ENCODE results near the gene RGS6.

Gene RGS6

DNA sequence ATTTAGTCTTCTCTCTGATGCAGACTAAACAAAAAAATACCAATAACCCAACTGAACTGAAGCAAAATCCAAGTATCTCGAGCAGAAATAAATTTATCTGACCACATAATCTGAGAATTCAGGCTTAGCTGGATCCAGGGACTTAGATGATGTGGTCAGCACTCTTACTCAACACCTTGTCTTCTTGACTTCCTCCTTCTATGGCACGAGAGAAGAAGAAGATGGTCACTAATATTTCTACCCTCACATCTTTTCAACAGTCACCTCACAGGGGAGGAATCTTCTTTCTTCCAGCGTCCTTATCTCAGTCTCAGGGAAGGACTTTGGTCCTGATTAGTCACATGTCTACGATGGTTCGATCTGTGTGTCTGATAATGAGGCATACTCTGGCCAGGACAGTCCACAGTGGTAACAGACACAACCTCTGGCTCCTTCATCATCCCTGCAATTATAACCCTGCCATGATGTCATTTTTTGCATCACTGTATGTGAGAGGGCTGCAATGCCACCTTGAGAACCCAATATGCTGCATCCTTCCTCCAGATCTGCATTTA, 15.8 kb downstream of the RGS6 start:
- DNase-seq = no peak

DNA sequence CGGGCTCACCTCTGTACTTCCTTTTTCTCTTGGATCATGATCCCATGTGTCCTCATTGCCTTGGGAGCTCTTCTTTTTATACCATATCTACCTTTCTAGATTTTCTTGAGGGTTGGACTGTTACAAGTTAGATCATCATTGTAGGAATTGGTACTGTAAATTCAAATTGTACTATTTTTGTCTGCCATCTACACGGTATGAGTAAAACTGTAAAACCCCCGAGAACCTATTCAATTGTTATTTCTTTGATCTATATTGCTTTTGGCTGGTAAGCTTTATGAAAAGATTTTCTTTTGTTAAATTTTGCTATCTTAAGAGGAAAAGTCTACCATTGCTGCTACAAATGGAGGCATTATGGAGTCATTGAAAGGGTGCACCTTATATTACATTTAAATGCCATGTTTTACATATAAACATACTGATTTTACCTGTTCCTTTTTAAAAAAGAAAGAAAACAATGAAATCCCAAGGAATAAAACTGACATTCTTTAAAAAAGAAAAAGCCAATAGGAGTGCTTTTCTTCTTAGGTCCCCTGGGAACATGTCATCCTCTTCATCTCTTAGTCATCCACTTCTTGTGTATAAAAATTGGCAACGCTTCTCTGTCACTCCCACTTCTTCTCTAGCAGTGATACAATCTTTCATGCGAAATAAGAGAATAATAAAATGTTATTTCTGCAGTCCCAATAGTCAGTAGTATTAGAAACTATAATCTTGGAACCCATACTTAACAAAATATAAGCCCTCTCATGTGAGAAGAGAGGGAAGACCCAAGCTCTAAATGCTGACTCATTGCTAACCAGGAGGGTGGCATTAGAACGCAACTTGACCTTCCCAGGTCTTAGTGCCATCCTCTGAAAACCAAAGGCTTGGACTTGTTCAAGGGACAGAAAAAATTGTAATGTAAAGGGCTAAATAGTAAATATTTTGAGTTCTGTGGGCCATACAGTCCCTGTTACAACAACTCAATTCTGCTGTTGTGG, 20.4 kb downstream of the RGS6 start:
- no peak for DNase-seq

DNA sequence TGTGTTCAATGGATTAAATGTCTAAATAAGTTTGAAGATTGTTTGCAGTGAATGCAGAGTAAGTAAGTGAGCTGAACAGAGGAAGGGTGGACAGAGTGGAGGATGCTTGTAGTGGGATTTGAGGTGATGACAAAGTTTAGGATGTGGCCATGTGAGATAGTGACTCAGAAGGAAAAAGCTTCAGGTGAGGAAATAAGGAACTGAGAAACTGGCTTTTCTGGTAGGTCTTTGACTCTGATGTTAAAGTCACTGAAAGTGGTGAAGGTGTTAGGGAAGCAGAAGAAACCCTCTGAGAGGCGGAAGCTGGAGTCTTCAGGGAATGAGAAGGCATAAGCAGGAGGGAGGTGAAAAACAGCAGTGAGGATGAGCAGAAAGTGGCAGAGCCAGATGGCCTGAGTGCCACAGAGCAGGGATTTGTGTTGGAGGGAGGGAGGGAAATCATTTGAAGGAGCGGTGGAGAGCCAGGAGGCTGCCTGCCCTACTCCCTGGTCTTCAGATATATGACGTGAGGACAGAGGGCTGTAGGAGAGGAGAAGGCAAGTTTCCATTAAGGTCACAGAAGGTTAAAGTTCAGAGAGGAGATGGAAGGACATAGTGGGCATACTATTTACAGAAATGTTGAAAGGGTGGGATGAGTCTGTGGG, 24.8 kb downstream of the RGS6 start:
- no peak for DNase-seq

DNA sequence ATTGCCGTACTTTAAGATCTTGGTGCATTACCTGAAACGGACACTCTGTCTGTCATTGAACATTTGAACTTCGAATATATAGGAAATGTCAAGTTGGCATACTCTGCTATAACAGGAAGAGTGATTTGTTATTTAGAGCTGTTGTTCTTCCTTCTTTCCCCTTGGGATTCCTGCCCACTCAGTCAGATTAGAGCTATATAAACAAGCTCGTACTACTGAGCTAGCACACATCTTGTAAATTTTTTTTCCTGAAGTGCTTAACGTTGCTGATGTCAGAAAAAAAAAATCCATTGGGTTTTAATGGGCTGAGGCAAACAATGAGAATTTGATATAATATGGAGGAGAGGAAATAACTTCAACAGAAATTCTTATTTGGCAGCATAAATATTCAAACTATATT, 26.8 kb downstream of the RGS6 start:
- no peak for DNase-seq

DNA sequence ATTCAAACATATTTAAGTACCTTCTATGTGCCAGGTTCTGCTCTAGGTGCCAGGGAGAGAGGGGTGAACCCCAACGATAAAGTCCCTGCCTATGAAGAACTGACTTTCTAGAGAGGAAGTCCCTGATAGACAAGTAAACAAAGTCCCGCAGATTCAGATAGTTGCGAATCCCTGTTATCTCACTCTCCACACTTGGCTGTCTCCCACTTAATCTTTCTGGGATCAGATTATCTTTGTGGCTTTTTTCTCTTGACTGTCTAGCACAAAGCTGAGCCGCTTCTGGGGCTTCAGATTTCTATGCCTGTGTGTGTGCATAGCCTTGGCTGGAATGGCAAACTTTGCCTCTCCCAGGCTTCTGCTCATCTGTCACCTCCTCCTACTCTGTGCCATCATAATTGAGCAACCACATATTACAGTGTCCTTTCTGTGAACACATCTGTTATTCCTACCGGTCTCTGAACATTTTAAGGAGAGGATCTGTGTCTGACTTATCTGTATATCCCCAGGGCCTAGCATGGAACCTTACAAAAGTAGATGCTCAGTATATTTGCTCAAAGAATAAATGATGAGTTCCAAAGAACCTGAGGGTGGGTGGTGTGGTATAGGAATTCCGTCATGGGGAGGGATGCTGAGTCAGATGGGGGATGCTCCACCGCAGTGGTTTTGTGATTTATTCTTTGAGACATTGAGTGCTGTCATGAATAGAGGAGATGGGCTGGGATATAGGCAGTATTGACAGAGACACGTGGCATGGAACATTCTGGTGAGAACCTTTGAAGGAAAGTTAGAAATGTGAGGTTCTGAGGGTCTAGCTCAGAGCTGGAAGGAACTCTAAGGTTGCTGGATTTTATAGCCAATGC, 28.5 kb downstream of the RGS6 start:
- DNase-seq = no peak

DNA sequence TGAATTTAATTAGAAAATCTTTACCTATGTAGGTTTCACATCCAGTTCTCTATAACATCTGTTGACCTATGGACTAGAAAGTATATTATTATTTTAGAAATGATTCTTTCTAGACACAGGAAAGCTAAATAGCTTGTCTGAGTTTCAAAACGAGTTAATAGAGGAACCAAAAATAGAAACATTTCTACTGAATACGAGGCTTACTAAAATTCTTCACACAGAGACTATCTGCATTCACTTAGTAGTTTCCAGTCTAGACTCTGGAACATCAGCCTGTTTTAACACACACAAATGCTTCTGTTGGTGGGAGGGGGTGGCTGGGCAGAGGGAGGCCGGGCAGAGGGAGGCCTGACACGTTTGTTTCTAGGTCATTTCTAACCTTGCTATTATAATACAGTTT, 29.7 kb downstream of the RGS6 start:
- no peak for DNase-seq

DNA sequence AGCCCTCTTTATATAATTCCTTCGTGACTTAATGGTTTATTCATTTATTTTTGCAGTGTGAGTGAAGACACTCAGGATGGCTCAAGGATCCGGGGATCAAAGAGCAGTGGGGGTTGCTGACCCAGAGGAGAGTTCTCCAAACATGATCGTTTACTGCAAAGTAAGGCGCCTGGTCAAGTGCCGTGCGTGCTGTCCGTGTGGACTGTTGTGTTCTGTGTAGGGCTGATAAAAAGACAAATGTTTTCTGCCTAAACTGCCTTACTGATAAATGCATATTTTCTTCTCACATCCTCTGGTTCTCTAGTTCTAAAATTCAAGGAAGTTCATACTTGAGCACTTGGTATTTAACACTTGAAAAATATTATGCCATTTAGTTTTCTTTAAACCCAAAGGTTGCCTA, 32.5 kb downstream of the RGS6 start:
- DNase-seq = no peak

DNA sequence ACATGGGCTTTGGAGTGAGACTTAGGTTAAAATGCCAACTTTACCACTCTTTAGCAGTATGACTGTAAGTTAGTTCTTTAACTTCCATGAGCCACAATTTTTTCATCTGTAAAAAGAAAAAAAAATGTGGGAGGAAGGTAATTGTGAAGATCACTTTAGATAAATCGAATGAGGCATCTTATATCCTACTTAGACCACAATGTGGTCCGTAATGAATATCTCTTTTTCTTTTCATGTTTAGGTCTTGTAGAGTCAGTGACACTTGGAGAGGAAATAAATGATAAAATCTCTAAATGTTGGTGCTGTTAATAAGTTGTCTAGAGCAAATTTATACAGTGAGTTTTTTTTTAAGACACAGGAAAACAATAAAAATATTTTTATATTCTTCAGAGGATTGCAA, 34.3 kb downstream of the RGS6 start:
- no peak for DNase-seq

DNA sequence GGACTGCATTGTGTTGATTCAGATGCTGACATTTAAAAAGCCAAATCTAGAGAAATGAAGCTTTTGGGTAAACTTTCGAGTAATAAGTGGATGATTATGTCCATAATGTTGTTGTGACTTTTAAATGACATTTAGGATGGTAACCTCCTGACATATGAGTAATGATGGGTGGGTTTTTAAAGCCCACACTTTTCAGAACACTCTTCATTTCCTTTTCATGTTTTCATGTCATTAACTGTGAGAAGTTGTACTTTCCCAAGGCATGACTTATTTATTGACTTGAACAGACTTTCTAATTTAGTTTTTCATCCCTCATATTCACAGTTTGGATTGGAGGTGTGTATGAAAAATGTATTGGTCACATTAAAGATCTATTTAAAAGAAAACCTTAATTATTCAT, 35.5 kb downstream of the RGS6 start:
- no peak for DNase-seq

DNA sequence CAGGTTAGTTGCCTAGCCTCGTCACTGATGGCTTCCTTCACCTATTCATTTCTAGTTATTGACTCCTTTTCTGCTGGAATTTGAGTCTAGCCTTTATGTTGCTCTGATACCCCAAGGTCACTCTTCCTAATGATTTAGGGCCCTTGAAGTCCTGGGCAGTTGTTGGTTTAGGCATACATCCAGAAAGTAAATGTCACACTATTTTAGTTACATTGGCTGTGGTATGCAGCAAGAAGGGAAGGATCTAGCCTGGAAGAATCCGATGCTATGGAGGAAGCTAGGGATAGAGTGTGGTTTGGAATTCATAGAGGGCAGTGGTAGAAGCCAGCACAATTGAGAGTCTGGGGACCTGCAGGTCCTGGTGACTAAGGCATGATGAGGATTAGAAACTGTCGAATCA, 38.0 kb downstream of the RGS6 start:
- no peak for DNase-seq

DNA sequence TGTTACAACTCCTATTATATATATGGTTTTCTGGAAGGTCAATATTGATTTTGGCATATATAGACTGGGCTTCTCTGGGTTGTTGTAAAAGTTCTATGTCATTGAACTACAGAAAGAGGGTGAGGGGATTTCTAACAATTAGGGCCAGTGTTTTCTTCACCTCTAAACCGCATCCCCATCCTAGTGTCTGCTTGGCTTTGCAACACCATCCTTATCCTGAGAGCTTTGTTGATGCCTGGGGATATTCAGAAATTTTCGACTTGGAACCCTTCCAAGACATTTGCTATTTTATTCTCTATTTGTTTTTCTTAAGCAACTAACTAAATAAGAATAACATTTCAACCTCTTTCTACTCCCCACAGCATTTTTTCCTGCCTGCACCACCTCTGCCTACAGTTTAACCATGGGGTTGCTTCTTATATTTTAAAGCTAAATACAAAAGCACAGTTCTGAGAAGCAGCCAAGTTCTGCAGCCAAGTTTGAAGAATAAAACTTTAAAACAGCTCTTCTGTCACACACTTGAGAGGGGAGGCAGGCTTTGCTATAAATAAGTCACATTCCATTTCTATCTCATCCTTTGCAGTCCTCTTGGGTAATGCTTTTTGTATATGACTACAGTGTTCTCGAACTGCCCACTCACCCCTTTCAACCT, 53.4 kb downstream of the RGS6 start:
- no peak for DNase-seq

DNA sequence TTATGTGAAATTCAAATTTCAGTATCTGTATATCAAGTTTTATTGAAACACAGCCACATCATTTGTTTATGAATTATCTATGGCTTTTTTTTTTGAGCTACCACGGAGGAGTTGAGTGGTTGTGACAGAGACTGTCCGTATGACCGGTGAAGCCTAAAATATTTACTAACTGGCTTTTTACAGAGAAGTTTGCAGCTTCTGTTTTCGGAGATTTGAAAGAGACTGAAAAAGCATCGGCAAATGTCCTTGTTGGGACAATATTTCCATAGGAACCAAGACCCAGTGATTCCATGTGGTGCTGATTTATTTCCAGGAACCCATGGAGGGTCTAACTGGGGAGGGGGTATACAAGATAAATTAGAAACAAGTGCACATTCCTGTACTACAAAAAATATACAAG, 56.2 kb downstream of the RGS6 start:
- no peak for DNase-seq

DNA sequence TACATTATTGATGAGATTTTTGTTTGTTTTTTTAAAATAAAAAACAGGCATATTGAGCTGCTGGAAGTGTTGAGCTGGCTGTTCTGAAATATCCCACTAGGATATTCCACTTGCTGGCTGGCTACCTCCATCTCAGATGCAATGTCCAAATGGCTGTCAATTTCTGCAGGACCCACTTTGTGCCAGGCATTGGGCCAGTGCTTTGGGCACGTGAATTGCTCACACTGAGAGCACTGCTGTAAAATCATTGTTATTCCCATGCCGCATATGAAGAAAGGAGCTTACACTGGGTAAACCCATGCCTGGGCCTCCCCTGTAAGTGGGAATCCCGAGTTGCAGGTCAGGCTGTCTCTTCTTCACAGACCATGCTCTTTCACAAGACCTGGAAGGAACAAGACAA, 56.7 kb downstream of the RGS6 start:
- no peak for DNase-seq

DNA sequence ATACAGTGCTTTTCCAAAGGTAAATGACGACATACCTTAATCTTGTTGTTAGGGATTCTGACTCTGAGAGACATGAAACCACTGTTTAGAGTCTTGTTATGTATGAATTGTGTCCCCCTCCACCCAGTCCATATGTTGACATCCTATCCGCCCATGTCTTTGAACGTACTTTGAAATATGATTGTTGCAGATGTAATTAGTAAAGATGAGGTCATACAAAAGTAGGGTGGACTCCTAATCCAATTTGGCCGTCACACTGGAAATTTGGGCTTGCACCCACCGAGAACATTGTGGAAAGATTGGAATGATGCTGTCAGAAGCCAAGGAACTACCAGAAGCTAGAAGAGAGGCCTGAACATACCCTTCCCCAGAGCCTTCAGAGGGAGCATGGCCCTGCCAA, 62.2 kb downstream of the RGS6 start:
- DNase-seq = no peak

DNA sequence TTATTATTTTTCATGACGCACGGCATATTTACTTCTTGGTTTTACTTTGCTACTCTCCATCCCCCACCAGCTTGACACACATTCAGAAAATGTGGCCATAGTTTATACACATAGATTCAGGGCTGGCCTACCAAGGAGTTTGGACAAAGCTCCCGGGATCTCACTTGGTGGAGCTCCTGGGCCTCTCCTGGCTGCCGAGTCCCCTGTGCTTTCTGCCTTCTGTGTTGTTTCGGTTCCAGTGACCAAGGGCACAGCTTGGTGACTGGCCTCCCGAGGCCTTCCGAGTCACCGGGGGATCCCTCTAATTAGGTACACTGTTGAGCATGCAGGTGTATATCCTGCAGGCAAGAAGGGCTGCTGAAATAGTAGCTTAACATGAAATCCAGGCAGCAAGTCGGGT, 63.5 kb downstream of the RGS6 start:
- DNase-seq = no peak

DNA sequence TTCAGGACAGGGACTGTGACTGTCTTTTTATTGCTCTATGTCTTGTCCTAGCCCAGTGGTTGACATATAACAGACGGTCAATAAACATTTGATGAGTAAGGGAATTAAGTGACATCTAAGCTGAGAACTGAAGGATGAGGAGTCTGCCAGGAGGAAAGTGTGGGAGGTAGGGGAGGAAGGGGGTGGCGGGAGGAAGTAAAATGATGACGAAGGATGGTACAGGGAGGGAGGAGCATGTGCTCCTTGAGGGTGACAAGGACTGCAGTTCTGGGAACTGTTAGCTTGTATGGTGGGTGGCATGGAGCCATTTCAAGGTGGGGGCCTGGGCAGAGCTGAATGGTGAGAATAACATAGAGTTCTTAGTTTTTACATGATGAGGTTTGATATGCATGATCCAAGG, 64.4 kb downstream of the RGS6 start:
- DNase-seq = no peak

DNA sequence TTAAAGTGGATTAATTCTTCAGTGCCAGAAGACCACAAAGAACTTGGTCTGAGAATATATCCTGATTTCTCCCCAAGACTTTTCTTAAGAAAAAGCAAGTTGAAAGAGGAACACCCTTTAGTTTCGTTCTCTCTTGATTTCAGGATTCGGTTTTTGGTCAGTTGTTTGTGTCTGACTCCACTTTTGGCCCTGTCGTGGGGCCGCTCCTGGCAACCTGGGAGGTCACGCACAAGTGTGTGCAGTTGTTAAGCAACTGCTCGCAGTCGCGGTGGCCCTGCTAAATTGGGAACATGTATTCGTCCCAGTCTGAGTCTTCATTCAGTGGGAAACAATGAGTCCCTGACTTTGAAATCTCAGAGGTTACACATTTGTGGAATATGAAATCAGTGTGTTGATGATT, 68.7 kb downstream of the RGS6 start:
- no peak for DNase-seq

DNA sequence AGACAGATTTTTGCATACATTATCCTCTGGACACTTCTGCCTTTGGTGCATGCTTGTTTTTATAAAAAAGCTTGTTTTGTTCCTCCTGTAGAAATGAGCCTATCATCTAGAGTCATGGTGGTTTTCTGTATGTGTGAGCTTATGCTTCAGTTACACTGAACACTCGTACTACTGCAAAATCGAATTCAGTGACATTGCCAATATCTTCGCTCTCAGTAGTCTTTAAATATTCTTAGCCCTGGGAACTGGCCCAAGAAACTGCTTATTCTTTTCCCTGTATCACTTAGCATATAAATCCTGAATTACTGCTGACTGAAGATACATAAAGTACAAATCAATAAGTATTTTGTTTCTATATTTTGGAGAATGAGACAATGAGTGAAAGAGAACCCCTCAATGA, 70.5 kb downstream of the RGS6 start:
- no peak for DNase-seq

DNA sequence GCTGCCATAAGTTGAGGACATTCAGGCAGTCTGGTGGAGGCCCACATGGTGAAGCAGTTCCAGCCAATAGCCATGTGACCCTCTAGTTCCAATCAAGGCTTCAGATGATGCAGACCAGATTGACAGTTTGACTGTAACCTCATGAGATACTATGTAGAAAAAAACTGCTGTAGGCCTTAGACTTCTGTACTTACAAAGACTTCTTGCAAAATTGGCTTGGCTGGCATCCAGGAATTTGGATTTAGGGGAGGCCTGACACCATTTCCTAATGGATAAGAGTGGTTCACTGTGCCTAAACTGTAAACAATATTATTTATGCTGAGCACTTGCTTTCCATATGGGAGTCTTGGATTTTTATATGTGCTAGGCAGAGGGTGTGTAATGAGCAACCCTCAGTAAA, 76.4 kb downstream of the RGS6 start:
- no peak for DNase-seq

DNA sequence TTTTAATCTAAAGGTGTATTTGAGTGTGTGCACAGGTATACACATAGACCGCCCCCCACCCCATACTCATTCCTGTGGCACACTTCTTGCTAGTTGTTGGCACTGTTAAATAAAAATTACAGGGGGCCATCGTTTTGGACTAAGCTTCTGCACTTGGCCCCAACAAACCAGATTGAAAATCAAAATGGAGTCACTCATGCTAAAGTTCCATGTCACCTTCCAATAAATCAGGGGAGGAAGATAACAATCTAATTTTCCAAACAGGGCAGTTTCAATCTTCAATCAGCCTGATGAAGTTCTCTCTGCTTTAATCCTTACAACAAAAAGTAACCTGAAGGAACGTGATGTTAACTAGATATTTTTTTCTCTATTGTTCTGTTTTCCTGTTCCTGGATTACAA, 78.2 kb downstream of the RGS6 start:
- no peak for DNase-seq

DNA sequence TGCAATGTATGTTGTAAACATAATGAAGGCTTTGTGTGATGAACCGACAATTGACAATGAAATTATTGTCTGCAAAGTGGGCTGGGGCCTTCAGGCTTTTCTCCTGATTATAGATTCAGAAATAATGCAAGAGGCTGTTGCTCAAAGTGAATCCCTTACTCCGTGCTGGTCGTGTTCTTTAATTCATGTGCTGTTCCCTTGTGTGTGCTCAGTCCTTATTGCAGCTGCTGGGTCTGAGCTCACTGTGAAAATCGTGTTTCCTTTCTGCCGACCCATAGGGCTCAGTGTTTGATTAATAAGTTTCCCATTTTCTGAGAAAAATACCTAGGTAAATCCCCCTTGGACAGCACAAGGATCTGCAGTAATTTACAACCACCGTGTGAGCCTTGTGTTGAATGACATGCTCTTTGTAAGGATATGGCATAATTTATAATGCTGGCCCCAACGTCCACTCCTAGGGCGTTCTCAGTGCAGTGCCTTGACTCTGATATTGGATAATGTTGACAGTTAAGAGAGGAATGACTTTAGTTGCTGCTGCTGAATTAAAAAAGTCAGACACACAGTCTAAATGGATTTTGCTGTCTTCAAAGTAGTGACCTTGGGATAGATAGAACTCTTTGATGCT, 81.6 kb downstream of the RGS6 start:
- no peak for DNase-seq

DNA sequence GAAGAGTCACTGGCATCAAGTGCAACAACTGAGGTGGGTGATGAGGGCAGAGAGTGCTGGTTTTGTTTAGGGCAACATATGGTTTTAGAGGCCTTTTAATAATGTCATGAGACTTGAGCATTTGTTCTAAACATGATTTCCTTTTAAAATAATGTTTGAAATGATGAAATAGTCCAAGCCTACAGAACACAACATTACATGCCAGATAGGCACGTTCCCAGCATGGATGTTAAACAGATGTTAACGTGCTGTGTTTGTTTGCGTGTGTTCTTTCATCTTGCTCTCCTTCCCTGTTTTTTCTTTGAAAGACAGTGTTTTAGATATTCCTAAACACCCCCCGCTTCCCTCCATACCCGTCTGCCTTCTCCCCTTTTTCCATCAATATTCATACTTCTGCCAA, 82.3 kb downstream of the RGS6 start:
- DNase-seq = no peak
